Activated T-cell treated with anti-CD3 and anti-CD28 coated beads, Interleukin-2, amount 50 U/mL, for 24 hours (primary cell): ENCODE measurements around the gene EEF2KMT.
"Not testable (repeated sequence)": the region's sequence is repeated elsewhere in the genome, so short reads cannot be mapped to it uniquely, and the experiment has no call there.

Source experiments
- DNase-seq: peaks from one replicate; pipeline ENCODE4 v3.0.0-alpha.2; 2020
- H3K27ac Mint-ChIP-seq: 2 replicates; pipeline ENCODE4 v1.8.0; 2020; ENCODE audit warnings: mild to moderate bottlenecking, mixed read lengths
- H3K27me3 Mint-ChIP-seq: 2 replicates; pipeline ENCODE4 v1.8.0; 2020; ENCODE audit warnings: mixed read lengths
- H3K36me3 Mint-ChIP-seq: 2 replicates; pipeline ENCODE4 v1.8.0; 2020; ENCODE audit warnings: low read depth, mixed read lengths
- H3K4me1 Mint-ChIP-seq: 2 replicates; pipeline ENCODE4 v1.8.0; 2020; ENCODE audit warnings: low read depth, mixed read lengths
- H3K4me3 Mint-ChIP-seq: 2 replicates; pipeline ENCODE4 v1.8.0; 2020; ENCODE audit warnings: mild to moderate bottlenecking, moderate library complexity, mixed read lengths
- H3K9me3 Mint-ChIP-seq: 2 replicates; pipeline ENCODE4 v1.8.0; 2020; ENCODE audit warnings: mixed read lengths

Gene EEF2KMT

DNA sequence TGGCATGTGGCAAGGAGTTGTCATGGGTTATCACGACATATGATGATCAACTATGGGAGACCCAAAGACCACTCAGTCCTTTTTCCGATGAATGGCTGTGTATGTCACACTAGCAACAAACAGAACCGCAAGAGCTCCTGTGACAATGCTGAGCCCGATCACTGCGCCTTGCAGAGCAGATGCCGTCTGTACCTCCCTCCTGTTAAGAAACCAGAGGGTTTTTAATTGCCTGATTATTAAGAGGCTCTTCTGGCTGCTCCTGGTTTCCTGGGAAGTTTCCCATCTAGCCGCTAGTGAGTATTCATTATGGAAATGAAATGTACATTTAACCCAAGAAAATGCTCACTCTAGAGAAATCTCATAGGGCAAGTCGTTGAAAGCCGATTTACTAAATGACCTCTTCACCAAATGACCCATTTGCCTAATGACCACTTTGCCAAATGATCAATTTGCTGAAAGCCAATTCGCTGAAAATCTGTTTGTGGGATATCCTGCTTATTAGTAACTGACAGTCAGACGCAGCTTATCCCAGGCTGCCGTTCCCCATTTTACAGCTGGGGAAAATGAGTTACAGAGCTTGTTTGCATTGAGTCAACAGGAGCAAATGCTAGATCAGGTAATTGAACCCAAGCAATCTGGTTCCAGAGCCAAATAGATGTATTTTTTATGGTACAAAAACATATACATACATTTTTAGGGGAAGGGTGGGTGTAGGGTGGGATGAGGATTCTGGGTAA, 5.9 kb upstream of the EEF2KMT start:
- H3K27ac Mint-ChIP-seq, H3K4me3 Mint-ChIP-seq, DNase-seq: not testable (repeated sequence)

DNA sequence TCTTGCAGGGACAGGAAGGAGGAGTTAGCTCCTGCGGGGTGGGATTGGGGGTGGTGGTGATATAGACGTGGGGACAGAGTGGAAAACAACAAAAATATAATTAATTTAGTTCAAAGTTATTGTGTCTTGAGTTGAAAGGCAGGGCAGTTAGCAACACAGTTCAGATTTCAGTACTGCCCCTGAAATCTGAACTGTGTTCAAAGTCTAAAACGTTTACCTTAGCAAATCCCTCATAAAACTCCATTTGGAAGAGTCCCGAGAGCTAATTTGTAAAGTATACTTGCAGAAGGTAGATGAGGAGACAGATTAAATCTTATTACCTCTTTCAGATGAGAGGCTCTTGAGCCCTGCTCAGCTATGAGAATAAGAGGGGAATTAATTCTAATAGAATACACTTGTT, 1.6 kb upstream of the EEF2KMT start:
- peaks cover 23% of the 10 kb centered on the region for H3K4me1 Mint-ChIP-seq
- H3K9me3 Mint-ChIP-seq, H3K27ac Mint-ChIP-seq, H3K27me3 Mint-ChIP-seq, DNase-seq: not testable (repeated sequence)
- peak overlapping the region; percentile 90 for H3K4me3 Mint-ChIP-seq
- peaks cover 13% of the 10 kb centered on the region for H3K36me3 Mint-ChIP-seq

More for the DNA sequence above, 5.9 kb upstream of the EEF2KMT start:
- not testable (repeated sequence) for H3K36me3 Mint-ChIP-seq, H3K27me3 Mint-ChIP-seq, H3K4me1 Mint-ChIP-seq, H3K9me3 Mint-ChIP-seq

DNA sequence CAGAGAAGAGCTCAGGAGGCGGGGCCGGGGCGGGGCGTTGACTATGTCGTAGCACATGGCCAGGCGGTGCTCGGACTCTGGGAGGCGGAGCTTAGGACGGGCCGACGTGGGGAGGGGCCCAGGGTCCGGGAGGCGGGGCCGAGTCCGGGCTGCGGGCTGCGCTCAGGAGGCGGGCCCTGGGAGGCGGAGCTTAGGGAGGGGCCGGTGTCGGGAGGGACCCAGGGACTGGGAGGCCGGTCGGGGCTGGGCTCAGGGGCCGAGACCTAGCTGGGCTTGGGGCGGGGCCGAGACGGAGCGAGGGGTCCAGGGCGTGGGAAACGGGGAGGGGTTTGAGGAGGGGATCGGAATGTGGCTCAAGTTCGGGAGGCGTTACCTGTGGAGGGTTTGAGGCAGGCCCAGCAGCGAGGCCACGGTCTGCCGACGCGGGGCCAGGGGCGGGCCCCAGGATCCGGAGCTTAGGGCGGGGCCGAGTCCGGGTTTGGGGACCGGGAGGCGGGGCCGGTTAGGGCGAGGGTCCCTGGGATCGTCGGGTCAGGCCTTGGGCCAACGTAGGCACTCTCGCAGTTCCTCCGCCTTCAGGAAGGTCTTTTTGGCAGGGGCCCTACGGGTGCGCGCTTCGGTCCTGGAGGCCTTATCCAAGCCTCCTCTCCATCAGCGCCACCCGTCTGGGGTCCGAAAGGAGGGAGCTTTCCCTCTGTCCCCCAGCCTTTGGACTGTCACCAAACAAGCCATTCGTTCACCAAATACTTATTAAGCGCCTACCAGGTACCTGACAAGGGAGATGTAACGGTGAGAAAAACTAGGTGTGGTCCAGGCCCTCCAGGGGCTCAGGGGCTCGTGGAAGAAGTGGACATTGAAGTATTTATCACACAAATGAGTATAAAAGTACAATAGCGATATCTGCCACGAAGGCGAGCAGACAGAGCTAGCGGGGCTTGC, 895 bp upstream of the EEF2KMT start:
- H3K4me3 Mint-ChIP-seq, result peak overlapping the region; percentile 90
- peaks cover 23% of the 10 kb centered on the region for H3K4me1 Mint-ChIP-seq
- peak overlapping the region; percentile 97 for H3K27ac Mint-ChIP-seq
- peak; percentile 84 for DNase-seq
- peaks cover 19% of the 10 kb centered on the region for H3K36me3 Mint-ChIP-seq
- H3K27me3 Mint-ChIP-seq, H3K9me3 Mint-ChIP-seq: not testable (repeated sequence)

DNA sequence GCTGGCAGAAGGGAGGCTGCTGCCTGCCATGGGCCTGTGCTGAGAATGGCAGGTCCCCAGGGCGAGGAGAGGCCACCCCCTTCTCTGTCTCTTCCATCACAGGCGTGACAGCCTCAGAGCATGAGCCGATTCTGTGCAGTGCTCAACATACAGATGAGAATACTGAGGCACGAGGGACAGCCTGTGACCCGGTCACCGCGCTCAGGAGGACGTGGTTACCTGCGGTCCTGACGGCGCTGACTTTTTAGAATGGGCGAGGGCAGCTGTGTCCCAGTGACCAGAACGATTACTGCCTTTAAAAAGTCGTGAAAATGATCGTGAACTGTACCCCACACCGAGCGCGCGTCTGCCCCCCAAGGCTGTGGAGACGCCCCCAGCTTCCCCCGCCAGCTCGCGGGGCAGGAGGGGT, 530 bp downstream of the EEF2KMT start:
- Mint-ChIP-seq H3K4me3 (peak overlapping the region; percentile 90), H3K36me3 (peaks cover 30% of the 10 kb centered on the region), H3K4me1 (peaks cover 27% of the 10 kb centered on the region), H3K27ac (peak overlapping the region; percentile 93)
- DNase-seq, H3K9me3 Mint-ChIP-seq, H3K27me3 Mint-ChIP-seq: not testable (repeated sequence)

DNA sequence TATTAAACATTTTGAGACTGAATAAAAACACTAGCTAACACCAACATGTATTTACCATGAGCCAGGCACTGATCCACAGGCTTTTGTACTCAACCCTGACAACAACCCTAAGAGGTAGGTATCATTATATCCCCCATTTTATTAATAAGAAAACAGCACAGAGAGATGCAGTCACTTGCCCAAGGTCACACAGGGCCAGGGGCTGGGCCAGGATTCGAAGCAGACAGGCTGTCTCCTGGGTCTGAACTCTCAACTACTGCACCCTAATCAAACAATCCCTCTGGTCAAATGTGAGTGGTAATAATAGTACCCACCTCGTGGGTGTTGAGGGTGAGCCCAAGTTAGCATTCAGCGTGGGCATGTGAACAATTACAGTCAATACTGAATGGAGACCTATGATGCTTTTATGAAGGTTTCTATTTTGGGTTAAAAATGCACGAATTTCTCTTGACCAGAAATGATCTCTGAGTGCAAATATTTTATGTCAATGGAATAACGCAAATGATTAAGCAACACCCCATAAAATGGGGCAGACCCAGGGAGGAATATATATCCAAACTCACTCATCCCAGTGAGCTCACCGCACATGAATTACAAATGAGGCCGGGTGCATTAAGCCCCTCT, 1.0 kb downstream of the EEF2KMT start:
- not testable (repeated sequence) for H3K27me3 Mint-ChIP-seq, H3K9me3 Mint-ChIP-seq, DNase-seq
- Mint-ChIP-seq H3K4me1 (peaks cover 29% of the 10 kb centered on the region), H3K4me3 (peak overlapping the region; percentile 90), H3K36me3 (peaks cover 35% of the 10 kb centered on the region), H3K27ac (peak overlapping the region; percentile 93)

DNA sequence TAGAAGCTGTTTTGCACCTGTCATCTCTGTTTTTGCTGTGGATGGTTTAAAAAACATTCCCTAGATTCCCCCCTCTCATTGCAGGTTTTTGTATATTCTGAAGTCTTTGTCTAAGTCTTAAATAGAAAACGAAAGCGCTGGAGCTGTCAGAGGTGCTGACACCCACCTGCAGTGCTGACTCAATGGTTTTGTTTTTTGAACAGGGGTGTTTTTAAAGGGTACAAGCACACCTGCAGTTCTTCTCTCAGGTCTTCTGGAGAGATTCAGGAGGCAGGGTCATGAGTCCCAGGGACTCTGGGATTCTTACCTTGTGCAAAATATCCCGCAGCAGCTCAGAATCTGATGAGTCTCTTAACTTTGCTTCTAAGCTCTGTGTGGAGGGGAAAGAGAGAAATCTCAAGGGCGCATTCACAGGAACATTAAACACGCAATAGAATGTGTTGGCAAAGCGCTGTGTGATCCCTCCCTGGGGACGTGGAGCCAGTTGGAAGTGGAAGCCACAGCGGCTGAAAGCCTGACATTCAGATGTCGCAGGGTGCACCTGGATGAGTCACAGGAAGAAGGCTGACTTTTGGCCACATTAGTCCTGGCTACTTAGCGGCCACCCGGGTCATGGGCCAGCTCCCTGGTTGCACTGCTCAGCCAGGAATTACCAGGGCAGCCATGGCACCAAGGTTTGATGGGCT, 2.3 kb downstream of the EEF2KMT start:
- not testable (repeated sequence) for H3K4me3 Mint-ChIP-seq, H3K9me3 Mint-ChIP-seq, H3K27me3 Mint-ChIP-seq, DNase-seq
- H3K36me3 Mint-ChIP-seq, result peaks cover 47% of the 10 kb centered on the region
- peak overlapping the region; percentile 81 for H3K27ac Mint-ChIP-seq
- H3K4me1 Mint-ChIP-seq, result peaks cover 29% of the 10 kb centered on the region

DNA sequence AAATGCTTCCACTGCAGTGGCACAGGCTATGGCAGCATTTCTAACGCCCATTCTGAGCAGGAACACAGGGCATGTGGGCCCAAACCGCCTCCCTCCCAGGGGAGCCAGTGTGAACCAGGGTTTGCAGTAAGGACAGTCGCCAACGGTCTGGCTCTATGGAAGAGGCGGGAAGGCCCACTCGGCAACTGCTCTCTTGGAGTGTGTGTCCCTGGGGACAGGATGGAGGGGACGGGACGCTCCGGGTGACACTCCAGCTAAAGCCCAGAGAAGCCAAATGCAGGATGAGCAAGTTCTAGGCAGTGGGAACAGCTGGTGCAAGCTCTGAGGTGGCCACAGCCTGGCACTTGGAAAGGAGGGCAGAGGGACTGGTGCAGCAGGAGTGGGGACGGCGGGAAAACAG, 3.8 kb downstream of the EEF2KMT start:
- H3K27ac Mint-ChIP-seq, H3K27me3 Mint-ChIP-seq, DNase-seq, H3K9me3 Mint-ChIP-seq, H3K4me3 Mint-ChIP-seq: not testable (repeated sequence)
- Mint-ChIP-seq H3K4me1 (peaks cover 25% of the 10 kb centered on the region), H3K36me3 (peaks cover 61% of the 10 kb centered on the region)

DNA sequence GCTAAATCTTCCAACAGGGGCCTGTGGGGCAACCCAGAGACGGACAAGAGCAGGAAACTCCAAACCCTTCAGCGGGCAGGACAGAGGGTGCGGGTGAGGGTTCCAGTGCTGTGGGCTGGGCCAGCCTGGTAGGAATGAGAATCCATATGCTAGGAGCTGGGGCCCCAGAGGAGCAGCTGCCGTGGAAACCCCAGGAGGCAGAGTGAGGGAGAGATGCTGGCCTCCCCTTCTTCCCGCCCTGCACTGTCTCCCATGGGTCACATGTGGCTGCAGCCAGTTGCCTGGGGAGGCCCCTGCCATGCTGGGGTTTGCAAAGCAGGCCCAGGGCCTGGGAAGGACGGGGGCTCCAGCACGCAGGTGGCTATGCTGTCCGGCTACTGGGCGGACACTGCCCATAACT, 4.5 kb downstream of the EEF2KMT start:
- DNase-seq, H3K27ac Mint-ChIP-seq, H3K27me3 Mint-ChIP-seq, H3K4me3 Mint-ChIP-seq, H3K9me3 Mint-ChIP-seq: not testable (repeated sequence)
- peaks cover 68% of the 10 kb centered on the region for H3K36me3 Mint-ChIP-seq
- peaks cover 24% of the 10 kb centered on the region for H3K4me1 Mint-ChIP-seq

DNA sequence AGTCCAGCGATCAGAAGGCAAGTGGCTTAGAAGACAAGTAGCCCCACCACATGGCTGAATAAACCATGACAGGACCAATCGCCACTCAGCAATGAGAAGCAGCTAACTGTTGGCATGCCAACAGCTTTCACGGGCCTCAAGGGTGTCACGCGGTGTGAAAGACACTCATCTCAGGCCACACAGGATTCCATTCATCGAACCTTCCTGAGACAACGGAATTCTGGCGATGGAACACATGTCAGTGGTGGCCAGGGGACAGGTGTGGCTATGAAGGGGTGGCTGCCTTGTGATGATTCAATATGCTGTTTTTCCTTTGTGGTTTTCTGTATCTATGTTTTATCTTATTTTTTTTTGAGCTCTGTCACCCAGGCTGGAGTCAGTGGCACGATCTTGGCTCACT, 7.0 kb downstream of the EEF2KMT start:
- H3K27me3 Mint-ChIP-seq, H3K9me3 Mint-ChIP-seq, DNase-seq, H3K4me3 Mint-ChIP-seq: not testable (repeated sequence)
- peaks cover 25% of the 10 kb centered on the region for H3K4me1 Mint-ChIP-seq
- H3K27ac Mint-ChIP-seq, result peak overlapping the region; percentile 61
- H3K36me3 Mint-ChIP-seq, result peaks cover 82% of the 10 kb centered on the region

DNA sequence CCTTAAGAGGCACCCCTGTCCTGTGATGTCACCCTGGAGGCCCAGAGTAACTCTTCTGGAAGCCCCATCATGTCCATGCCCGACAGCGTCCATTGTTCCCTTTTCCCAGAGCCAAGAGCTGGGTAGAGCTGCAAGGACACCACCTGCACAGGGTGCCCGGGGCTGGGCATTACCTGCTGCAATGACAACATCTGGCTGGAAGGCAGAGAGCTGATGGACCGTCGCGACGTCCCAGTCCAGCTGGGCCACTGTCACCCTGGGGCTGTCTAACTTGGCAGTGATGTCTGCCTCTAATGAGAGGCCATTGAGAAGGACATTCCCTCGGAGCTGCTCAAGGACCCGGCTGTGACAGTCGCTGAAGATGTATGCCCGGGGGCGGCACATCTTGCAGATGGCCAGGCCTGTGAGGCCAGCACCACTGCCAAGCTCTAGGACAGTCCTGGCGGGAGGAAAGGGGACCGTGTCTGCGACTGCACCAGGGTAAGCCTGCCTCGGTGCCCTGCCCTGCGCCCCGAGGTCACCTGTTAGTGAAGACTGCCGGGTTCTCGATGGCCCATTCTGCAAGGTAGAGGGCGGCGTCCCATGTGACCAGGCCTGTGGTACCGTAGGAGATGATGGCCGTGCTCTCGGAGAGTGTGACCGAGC, 7.6 kb downstream of the EEF2KMT start:
- H3K4me1 Mint-ChIP-seq, result peaks cover 23% of the 10 kb centered on the region
- not testable (repeated sequence) for H3K4me3 Mint-ChIP-seq, H3K27me3 Mint-ChIP-seq, H3K9me3 Mint-ChIP-seq, DNase-seq
- peak overlapping the region; percentile 61 for H3K27ac Mint-ChIP-seq
- peaks cover 85% of the 10 kb centered on the region for H3K36me3 Mint-ChIP-seq

DNA sequence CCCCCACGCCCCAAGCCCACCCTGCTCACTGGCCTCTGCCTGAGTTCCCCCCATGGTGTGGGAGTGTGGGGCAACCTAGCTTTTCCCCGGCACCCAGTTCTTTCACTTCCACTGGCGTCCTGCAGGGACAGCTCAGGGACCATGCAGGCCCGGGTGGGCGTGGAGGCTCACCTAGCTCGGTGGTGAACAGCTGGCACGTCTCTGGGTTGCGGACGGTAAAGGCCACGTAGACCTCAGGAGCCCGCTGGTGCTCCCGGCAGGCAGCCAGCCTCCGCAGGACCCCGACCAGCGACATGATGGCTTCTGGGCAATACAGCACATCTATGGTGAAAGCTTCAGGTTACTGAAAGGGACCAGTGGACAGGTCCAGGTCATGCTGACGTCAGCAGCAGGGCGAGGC, 8.7 kb downstream of the EEF2KMT start:
- not testable (repeated sequence) for H3K9me3 Mint-ChIP-seq, H3K4me3 Mint-ChIP-seq, DNase-seq, H3K27me3 Mint-ChIP-seq
- Mint-ChIP-seq H3K27ac (peak overlapping the region; percentile 59), H3K36me3 (peaks cover 91% of the 10 kb centered on the region), H3K4me1 (peaks cover 21% of the 10 kb centered on the region)

DNA sequence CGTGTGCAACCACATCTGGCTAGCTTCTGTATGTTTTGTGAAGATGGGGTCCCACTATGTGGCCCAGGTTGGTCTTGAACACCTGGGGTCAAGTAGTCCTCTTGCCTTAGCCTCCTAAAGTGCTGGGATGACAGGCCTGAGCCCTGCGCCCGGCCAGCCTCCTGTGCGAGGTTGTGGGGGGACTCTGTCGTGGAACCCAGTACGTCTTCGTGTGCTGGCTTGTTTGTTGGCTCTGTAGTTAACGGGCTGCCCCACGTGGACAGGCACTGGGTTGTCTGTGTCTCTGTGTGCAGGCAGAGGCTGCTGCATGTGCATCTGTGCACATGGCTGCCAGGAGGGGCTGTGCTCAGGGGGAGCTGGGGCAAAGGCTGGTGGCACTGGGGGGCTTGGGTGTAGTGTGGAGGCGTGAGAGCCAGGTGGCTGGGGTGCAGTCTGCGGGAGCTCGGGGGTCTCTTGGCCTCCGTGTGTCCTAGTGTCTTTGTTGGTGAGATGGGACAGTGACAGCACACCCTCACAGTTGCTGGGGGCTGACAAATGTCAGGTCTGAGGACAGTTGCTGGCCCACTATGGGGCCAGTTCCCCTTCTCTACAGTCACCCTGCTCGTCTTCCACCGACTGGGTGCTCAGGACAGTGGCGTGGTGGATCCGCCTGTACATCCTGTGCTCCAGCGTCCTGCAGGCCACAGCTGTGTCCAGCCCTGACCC, 9.4 kb downstream of the EEF2KMT start:
- H3K27ac Mint-ChIP-seq, H3K9me3 Mint-ChIP-seq, H3K27me3 Mint-ChIP-seq, DNase-seq, H3K4me3 Mint-ChIP-seq: not testable (repeated sequence)
- H3K36me3 Mint-ChIP-seq, result peaks cover 91% of the 10 kb centered on the region
- peaks cover 21% of the 10 kb centered on the region for H3K4me1 Mint-ChIP-seq

DNA sequence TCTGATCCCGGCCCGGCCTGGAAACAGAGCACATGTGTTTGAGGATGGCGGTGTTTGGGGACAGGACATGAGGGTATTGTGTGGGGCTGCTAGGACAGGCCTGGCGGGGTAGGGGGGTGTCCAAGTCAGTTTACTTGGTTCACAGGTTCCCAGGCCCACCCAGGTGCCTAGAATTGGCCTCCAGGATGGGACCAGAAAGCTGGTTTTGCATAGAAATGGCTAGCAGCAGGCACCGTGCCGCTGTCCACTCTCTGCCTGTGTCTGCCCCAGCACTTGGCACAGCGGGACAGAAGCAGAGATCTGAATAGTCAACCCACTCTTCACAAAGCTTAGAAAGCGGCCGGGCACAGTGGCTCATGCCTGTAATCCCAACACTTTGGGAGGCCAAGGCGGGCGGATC, 11.9 kb downstream of the EEF2KMT start:
- H3K27me3 Mint-ChIP-seq, DNase-seq, H3K9me3 Mint-ChIP-seq, H3K4me3 Mint-ChIP-seq: not testable (repeated sequence)
- Mint-ChIP-seq H3K36me3 (peaks cover 92% of the 10 kb centered on the region), H3K27ac (peak overlapping the region; percentile 79), H3K4me1 (peaks cover 15% of the 10 kb centered on the region)
